Cardiac muscle cell (in vitro differentiated cells and primary cell): ENCODE measurements around the gene MAML3. TPM values are rescaled to one million over a fixed set of nuclear protein-coding genes. Genes with fewer than 3 reads are reported as not detected.
"Not testable (repeated sequence)": the region's sequence is repeated elsewhere in the genome, so short reads cannot be mapped to it uniquely, and the experiment has no call there.

Experiments used
- DNase-seq, 2 donors: peaks; one replicate each; pipeline versions ENCODE4 v3.0.0 to v3.0.0-alpha.2; 2010 to 2017; ENCODE audit warnings: low read depth in 1 of 2, low spot score in 1 of 2
- H3K27ac ChIP-seq: fragments of 200-600 bp; sonication (generic); 2 replicates; pipeline ENCODE4 v1.5.1; 2016
- H3K27me3 ChIP-seq: fragments of 200-600 bp; sonication (generic); 2 replicates; pipeline ENCODE4 v1.6.0; 2016; ENCODE audit warnings: control low read depth
- H3K36me3 ChIP-seq: fragments of 200-600 bp; sonication (generic); 2 replicates; pipeline ENCODE4 v1.5.1; 2016; ENCODE audit warnings: control low read depth
- H3K4me1 ChIP-seq: fragments of 200-600 bp; sonication (generic); 2 replicates; pipeline ENCODE4 v1.8.1; 2017; ENCODE audit warnings: low read depth, mild to moderate bottlenecking, mixed run types
- H3K4me3 ChIP-seq: fragments of 200-600 bp; sonication (generic); 2 replicates; pipeline ENCODE4 v1.5.1; 2016; ENCODE audit warnings: mild to moderate bottlenecking
- H3K9me3 ChIP-seq: fragments of 200-600 bp; sonication (generic); 2 replicates; pipeline ENCODE4 v1.5.1; 2017; ENCODE audit warnings: low read depth, mild to moderate bottlenecking, control low read depth
- CTCF ChIP-seq: IDR thresholded peaks from 2 replicates; pipeline ENCODE4 v1.5.1; 2012; ENCODE audit warnings: low read depth, mild to moderate bottlenecking, low read length
- polyA plus RNA-seq: library from polyadenylated mRNA; unstranded; fragments of >200 nt; fragmentation: Nextera tagmentation; extraction: Ambion mirVana; gene quantifications from 2 replicates; pipeline ENCODE4 v1.2.1, GENCODE V29; 2016
- total RNA-seq: library from RNA; depleted of rRNA; stranded (reverse); fragments of >200 nt; gene quantifications from 2 replicates; pipeline ENCODE4 v1.2.3, GENCODE V29; 2016

Gene MAML3
- total and polyA plus RNA-seq, 2 experiments from 2014 or later = 7.8 to 22.8 TPM

GRCh38 chr4:139710073-139710472, 443.9 kb downstream of the MAML3 start:
- Histone ChIP-seq H3K36me3 (no peaks in the 10 kb centered on the region), H3K9me3 (no peaks in the 10 kb centered on the region), H3K27ac (peak overlapping the region; percentile 30), H3K4me3 (no peak overlapping the region), H3K4me1 (peaks cover 21% of the 10 kb centered on the region), H3K27me3 (no peaks in the 10 kb centered on the region)
- peak in 1 of 2 donors; percentile 20 for DNase-seq
- TF ChIP-seq CTCF = no peak

GRCh38 chr4:139709660-139710059, 444.3 kb downstream of the MAML3 start:
- no peak overlapping the region for H3K27ac ChIP-seq
- no peak for TF ChIP-seq CTCF
- peaks cover 21% of the 10 kb centered on the region for H3K4me1 ChIP-seq
- no peak for DNase-seq
- H3K27me3 ChIP-seq = no peaks in the 10 kb centered on the region
- H3K4me3 ChIP-seq = no peak overlapping the region
- H3K36me3 ChIP-seq = no peaks in the 10 kb centered on the region
- no peaks in the 10 kb centered on the region for H3K9me3 ChIP-seq

GRCh38 chr4:139704915-139705485, 449.0 kb downstream of the MAML3 start:
- peak; percentile 19 for TF ChIP-seq CTCF

GRCh38 chr4:139700568-139700967, 453.4 kb downstream of the MAML3 start:
- no peaks in the 10 kb centered on the region for H3K4me1 ChIP-seq
- H3K9me3 ChIP-seq = no peaks in the 10 kb centered on the region
- no peaks in the 10 kb centered on the region for H3K27me3 ChIP-seq
- H3K36me3 ChIP-seq = no peaks in the 10 kb centered on the region
- no peak overlapping the region for H3K27ac ChIP-seq
- no peak overlapping the region for H3K4me3 ChIP-seq
- TF ChIP-seq CTCF = no peak
- no peak for DNase-seq

More at GRCh38 chr4:139704915-139705485, 449.0 kb downstream of the MAML3 start:
- no peaks in the 10 kb centered on the region for H3K4me1 ChIP-seq
- no peak overlapping the region for H3K4me3 ChIP-seq
- no peaks in the 10 kb centered on the region for H3K36me3 ChIP-seq
- peak in 1 of 2 donors; percentile 31 for DNase-seq
- no peaks in the 10 kb centered on the region for H3K27me3 ChIP-seq
- no peak overlapping the region for H3K27ac ChIP-seq
- no peaks in the 10 kb centered on the region for H3K9me3 ChIP-seq

GRCh38 chr4:139698167-139698925, 455.6 kb downstream of the MAML3 start:
- H3K4me3 ChIP-seq, H3K27me3 ChIP-seq, H3K9me3 ChIP-seq, H3K36me3 ChIP-seq, H3K27ac ChIP-seq, H3K4me1 ChIP-seq: not testable (repeated sequence)
- peak in 1 of 2 donors; percentile 23 for DNase-seq
- peak; percentile 27 for TF ChIP-seq CTCF
